Measurements from ENCODE around the gene LRP1B.

DNA sequence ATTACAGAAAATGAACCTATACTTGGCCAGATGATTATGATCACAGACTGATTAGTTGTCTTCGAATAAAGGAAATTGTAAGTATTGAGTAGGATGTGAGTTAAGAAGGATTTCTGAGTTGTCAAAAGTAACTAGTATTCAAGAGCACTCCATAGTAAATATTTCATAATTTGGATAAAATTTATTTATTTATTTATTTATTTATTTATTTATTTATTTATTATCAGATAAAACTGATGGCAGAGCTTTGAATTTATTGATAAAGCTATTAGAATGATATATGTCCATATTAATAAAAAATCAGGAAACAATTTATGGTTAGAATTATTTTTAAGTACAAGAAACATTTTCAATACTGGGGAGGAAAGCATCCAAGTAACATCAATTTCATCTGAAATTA lies 1634.1 kb downstream of the LRP1B start:
- no peak for TF ChIP-seq REST (IDR thresholded peaks at IDR 0.05; ENCODE audit: low read depth)
- no peak for TF ChIP-seq CEBPB (IDR thresholded peaks at IDR 0.05)
- TF ChIP-seq MAX (IDR thresholded peaks at IDR 0.05) = no peak
- TF ChIP-seq EGR1 (IDR thresholded peaks at IDR 0.05) = no peak
- TF ChIP-seq EP300 (IDR thresholded peaks at IDR 0.05; ENCODE audit: borderline replicate concordance) = no peak
- TF ChIP-seq, protein P1, sequence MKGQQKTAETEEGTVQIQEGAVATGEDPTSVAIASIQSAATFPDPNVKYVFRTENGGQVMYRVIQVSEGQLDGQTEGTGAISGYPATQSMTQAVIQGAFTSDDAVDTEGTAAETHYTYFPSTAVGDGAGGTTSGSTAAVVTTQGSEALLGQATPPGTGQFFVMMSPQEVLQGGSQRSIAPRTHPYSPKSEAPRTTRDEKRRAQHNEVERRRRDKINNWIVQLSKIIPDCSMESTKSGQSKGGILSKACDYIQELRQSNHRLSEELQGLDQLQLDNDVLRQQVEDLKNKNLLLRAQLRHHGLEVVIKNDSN (IDR thresholded peaks at IDR 0.05) = no peak
- no peak for TF ChIP-seq YY1 (IDR thresholded peaks at IDR 0.05; ENCODE audit: low read depth)
- TF ChIP-seq RAD21 (IDR thresholded peaks at IDR 0.05; ENCODE audit: low read depth) = no peak
- no peak for TF ChIP-seq TAF1 (IDR thresholded peaks at IDR 0.05; ENCODE audit: low read depth)
- TF ChIP-seq TEAD4 (IDR thresholded peaks at IDR 0.05) = no peak
- no peak for TF ChIP-seq TCF12 (IDR thresholded peaks at IDR 0.05; ENCODE audit: low read depth)
- TF ChIP-seq NFIC (IDR thresholded peaks at IDR 0.05) = no peak
- TF ChIP-seq FOXM1 (IDR thresholded peaks at IDR 0.05; ENCODE audit: borderline replicate concordance, low read depth) = no peak

All from Ishikawa (cell line).